ENCODE measurements around the gene BTK. TPM values are rescaled to one million over a fixed set of nuclear protein-coding genes. Genes with fewer than 3 reads are reported as not detected.

The BTK gene
- total RNA-seq, 1 donor from 2014 or later, result not detected

- no peak for DNase-seq (ENCODE audit: extremely low read depth, low read depth, low spot score)
These were observed 8.4 kb upstream of the BTK start for GRCh38 chrX:101394372-101394771.

- no peak for DNase-seq (ENCODE audit: extremely low read depth, low read depth, low spot score)
These were observed 7.7 kb upstream of the BTK start for GRCh38 chrX:101393530-101394305.

- no peak for DNase-seq (ENCODE audit: extremely low read depth, low read depth, low spot score)
These were observed 5.8 kb upstream of the BTK start for GRCh38 chrX:101391831-101392230.

GRCh38 chrX:101390664-101391525 lies 4.9 kb upstream of the BTK start, which contains the start of gene RPL36A:
Gene RPL36A (plus strand): TSS chrX:101391011. CDS start chrX:101391044, 33 bp downstream.
- DNase-seq (ENCODE audit: extremely low read depth, low read depth, low spot score), result peak; percentile 55

- no peak for DNase-seq (ENCODE audit: extremely low read depth, low read depth, low spot score)
These were observed 2.6 kb upstream of the BTK start for GRCh38 chrX:101388604-101389003.

- DNase-seq (ENCODE audit: extremely low read depth, low read depth, low spot score), result no peak
These were observed 523 bp upstream of the BTK start for GRCh38 chrX:101386542-101386885.

GRCh38 chrX:101385026-101385684 lies 836 bp downstream of the BTK start:
- no peak for DNase-seq (ENCODE audit: extremely low read depth, low read depth, low spot score)

GRCh38 chrX:101383679-101384205 lies 2.2 kb downstream of the BTK start:
- no peak for DNase-seq (ENCODE audit: extremely low read depth, low read depth, low spot score)

GRCh38 chrX:101377547-101377946 lies 8.4 kb downstream of the BTK start:
- DNase-seq (ENCODE audit: extremely low read depth, low read depth, low spot score), result no peak

- no peak for DNase-seq (ENCODE audit: extremely low read depth, low read depth, low spot score)
These were observed 15.0 kb downstream of the BTK start for GRCh38 chrX:101370888-101371504.

- no peak for DNase-seq (ENCODE audit: extremely low read depth, low read depth, low spot score)
These were observed 16.3 kb downstream of the BTK start for GRCh38 chrX:101369687-101370086.

- DNase-seq (ENCODE audit: extremely low read depth, low read depth, low spot score), result no peak
These were observed 17.2 kb downstream of the BTK start for GRCh38 chrX:101368800-101369199.

- no peak for DNase-seq (ENCODE audit: extremely low read depth, low read depth, low spot score)
These were observed 20.6 kb downstream of the BTK start for GRCh38 chrX:101365301-101365795.

GRCh38 chrX:101362757-101363156 lies 23.2 kb downstream of the BTK start:
- no peak for DNase-seq (ENCODE audit: extremely low read depth, low read depth, low spot score)

- DNase-seq (ENCODE audit: extremely low read depth, low read depth, low spot score), result no peak
These were observed 23.9 kb downstream of the BTK start for GRCh38 chrX:101362116-101362515.

GRCh38 chrX:101360390-101360789 lies 25.6 kb downstream of the BTK start:
- DNase-seq (ENCODE audit: extremely low read depth, low read depth, low spot score), result no peak

GRCh38 chrX:101359966-101360365 lies 26.0 kb downstream of the BTK start:
- DNase-seq (ENCODE audit: extremely low read depth, low read depth, low spot score), result no peak

- no peak for DNase-seq (ENCODE audit: extremely low read depth, low read depth, low spot score)
These were observed 28.7 kb downstream of the BTK start for GRCh38 chrX:101357166-101357795.

GRCh38 chrX:101349193-101349562 lies 36.8 kb downstream of the BTK start:
- DNase-seq (ENCODE audit: extremely low read depth, low read depth, low spot score), result no peak

Measured in glomerular endothelial cell (primary cell).